GM12865 (cell line): ENCODE data around the gene AMN.
"Not testable (repeated sequence)": the region's sequence is repeated elsewhere in the genome, so short reads cannot be mapped to it uniquely, and the experiment has no call there.

ENCODE experiments used
- DNase-seq: peaks from one replicate; pipeline ENCODE4 v3.0.0; 2010; ENCODE audit warnings: low read depth
- H3K4me3 ChIP-seq: 2 replicates; pipeline ENCODE4 v1.5.1; 2011; ENCODE audit warnings: mild to moderate bottlenecking, low read depth, low read length, control low read depth
- CTCF ChIP-seq: IDR thresholded peaks from 2 replicates; pipeline ENCODE4 v1.5.1; 2011; ENCODE audit warnings: low read length, control low read depth, low read depth, inconsistent platforms; ENCODE audit not compliant: insufficient read depth; ENCODE audit errors: missing control alignments

The AMN gene

DNA sequence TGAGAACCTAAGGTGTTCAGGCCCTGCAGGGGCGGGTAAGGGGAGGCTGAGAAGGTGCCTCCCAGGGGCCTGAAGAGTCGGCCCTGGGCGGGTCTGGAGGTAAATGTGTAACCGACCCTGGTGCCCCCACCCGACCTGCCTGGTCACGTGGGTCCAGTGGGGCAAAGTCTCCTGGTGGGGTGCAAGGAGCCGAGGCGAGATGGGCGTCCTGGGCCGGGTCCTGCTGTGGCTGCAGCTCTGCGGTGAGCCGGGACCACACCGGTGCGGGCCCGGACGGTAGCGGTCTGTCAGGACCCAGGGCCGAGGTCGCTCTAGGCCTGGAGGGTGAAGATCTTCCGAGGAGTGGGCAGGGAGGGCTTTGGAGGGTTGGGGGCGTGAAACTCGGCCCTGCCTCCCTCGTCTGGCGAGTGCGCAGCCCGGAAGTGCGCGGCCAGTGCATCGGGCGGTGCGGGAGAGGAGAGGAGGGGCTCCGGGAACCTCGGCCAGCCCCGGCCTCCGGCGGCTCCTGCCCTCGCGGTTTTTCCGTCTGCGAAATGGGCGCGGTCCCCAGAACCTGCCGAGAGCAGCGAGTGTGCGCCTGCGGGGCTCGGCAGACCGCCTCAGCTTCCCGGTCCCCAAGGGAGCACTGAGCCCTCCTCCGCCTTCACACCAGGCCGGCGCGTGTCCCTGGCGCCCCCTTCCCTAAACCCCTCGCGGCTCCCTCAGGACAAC lies at the start of gene AMN:
AMN (plus strand) TSS at position 174 of the 711 bp plus-strand sequence; CDS start at position 200, 26 bp downstream.
- peak; percentile 58 for DNase-seq
- no peak for TF ChIP-seq CTCF
- H3K4me3 ChIP-seq, result peak within 1 kb of the TSS; percentile 30

DNA sequence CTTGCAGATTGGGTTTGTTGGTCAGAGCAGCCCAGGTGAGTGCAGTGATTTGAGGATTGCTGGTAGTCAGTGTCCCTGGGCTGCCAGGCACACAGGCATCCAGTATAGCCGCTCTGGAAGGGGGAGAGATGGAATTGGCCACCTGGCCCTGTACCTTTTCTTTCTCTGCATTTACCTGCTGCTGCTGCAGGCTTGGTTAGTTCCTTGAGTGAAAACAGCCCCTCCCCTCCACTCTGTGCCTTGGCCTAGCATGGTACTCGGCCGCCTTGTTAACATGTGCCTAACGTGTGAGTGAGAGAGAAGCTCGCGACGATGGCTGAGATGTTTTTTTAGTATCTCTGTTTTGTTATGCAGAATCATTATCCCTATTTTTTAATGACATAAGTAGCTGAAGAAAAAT lies 49.3 kb upstream of the AMN start:
- TF ChIP-seq CTCF, result no peak
- no peak overlapping the region for H3K4me3 ChIP-seq
- DNase-seq, result no peak

GRCh38 chr14:102873546-102874061 lies 48.9 kb upstream of the AMN start:
- no peak for DNase-seq
- H3K4me3 ChIP-seq, result no peak overlapping the region
- TF ChIP-seq CTCF, result no peak

GRCh38 chr14:102875652-102876051 lies 46.8 kb upstream of the AMN start:
- TF ChIP-seq CTCF, result no peak
- DNase-seq, result no peak
- H3K4me3 ChIP-seq, result no peak overlapping the region

- not testable (repeated sequence) for H3K4me3 ChIP-seq, DNase-seq
These were observed 45.0 kb upstream of the AMN start for GRCh38 chr14:102877511-102877910.

DNA sequence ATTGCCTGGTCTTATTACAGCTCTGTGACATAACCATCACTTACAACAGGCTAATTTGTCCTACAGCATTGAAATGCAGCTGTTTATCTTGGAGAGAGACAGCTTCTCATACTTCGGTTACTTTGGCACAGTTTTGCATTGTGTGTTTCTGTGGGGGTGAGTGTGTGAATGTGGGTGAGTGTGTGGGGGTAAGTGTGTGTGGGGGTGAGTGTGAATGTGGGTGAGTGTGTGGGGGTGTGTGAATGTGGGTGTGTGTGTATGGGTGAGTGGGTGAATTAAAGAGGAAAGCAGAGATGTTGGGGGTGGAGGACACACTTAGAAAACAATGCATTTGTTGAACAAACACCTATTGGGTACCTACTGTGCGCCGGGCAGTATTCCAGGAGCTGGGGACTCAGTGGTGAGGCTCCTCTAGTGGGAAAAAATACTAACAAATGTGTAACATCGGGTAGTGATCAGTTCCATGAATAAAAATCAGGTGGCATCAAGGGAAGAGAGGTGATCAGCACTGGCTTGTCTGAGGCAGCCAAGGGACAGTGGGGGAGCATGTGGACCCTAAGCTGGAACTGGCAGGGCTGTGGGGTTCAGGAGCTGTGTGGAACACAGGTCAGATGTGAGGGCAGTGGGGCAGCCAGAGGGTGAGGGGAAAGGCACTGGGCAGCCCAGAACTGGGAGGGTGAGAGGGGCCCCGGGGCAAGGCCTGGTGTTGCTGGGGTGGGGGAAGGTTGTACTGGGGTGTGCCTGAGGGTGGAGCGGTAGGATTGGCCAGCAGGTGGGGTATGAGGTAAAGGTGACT lies 44.1 kb upstream of the AMN start:
- no peak overlapping the region for H3K4me3 ChIP-seq
- no peak for DNase-seq
- TF ChIP-seq CTCF, result no peak

DNA sequence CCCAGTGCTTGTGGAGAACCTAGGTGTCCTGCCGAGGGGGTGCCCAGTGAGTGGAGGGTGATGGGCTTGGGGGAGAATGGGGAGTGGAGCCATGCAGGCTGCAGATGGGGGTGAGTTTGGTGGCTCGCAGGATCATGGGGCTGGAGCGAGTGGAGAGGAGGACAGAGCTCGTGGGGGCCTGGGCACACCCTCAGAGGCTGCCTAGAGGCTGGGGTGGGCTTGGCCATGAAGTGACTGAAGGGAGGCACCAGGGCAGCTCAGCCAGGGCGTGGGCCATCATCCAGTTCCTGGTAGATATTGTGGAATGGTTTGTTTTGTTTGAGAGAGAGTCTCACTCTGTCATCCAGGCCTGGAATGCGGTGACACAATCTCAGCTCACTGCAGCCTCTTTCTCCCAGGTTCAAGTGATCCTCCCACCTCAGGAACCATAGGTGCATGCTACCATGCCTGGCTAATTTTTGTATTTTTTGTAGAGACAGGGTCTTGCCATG lies 43.4 kb upstream of the AMN start:
- TF ChIP-seq CTCF, result no peak
- no peak for DNase-seq
- H3K4me3 ChIP-seq, result no peak overlapping the region
